Measurements from ENCODE around the gene DAGLA. TPM values are rescaled to one million over a fixed set of nuclear protein-coding genes. Genes with fewer than 3 reads are reported as not detected.

Gene DAGLA
- total RNA-seq, 2 donors from 2014 or later = 1.8 to 2.4 TPM

GRCh38 chr11:61753672-61754071 lies 73.5 kb downstream of the DAGLA start:
- intact Hi-C loops (cut with DNase I) = no loop called here
- DNase-seq (ENCODE audit: low spot score) = no peak

- intact Hi-C loops (cut with DNase I) = no loop called here
- no peak for DNase-seq (ENCODE audit: low spot score)
Observed at GRCh38 chr11:61754534-61755482, 74.6 kb downstream of the DAGLA start.

- no peak for DNase-seq (ENCODE audit: low spot score)
- intact Hi-C loops (cut with DNase I) = loop anchor here in 1 of 2 donors (1.0 kb wide), 1 partner anchor 26 kb away; no protein-coding TSS in a partner anchor
Observed at GRCh38 chr11:61756147-61756451, 75.9 kb downstream of the DAGLA start.

GRCh38 chr11:61756452-61757212 lies 76.4 kb downstream of the DAGLA start:
- no peak for DNase-seq (ENCODE audit: low spot score)
- intact Hi-C loops (cut with DNase I) = loop anchor here in 1 of 2 donors (1.0 kb wide), 1 partner anchor 26 kb away; no protein-coding TSS in a partner anchor

- intact Hi-C loops (cut with DNase I) = no loop called here
- no peak for DNase-seq (ENCODE audit: low spot score)
Observed at GRCh38 chr11:61757213-61757862, 77.1 kb downstream of the DAGLA start.

- intact Hi-C loops (cut with DNase I) = no loop called here
Observed at GRCh38 chr11:61760946-61761345, 80.8 kb downstream of the DAGLA start.

GRCh38 chr11:61761440-61762222 lies 81.4 kb downstream of the DAGLA start:
- no peak for DNase-seq (ENCODE audit: low spot score)
- intact Hi-C loops (cut with DNase I) = no loop called here

More at GRCh38 chr11:61760946-61761345, 80.8 kb downstream of the DAGLA start:
- no peak for DNase-seq (ENCODE audit: low spot score)

- intact Hi-C loops (cut with DNase I) = no loop called here
- DNase-seq (ENCODE audit: low spot score) = no peak
Observed at GRCh38 chr11:61762223-61762615, 82.0 kb downstream of the DAGLA start.

- DNase-seq (ENCODE audit: low spot score) = no peak
- intact Hi-C loops (cut with DNase I) = no loop called here
Observed at GRCh38 chr11:61762798-61763197, 82.6 kb downstream of the DAGLA start.

GRCh38 chr11:61763930-61764605 lies 83.9 kb downstream of the DAGLA start:
- DNase-seq (ENCODE audit: low spot score) = no peak
- intact Hi-C loops (cut with DNase I) = no loop called here

GRCh38 chr11:61764606-61765260 lies 84.5 kb downstream of the DAGLA start:
- intact Hi-C loops (cut with DNase I) = no loop called here
- DNase-seq (ENCODE audit: low spot score) = no peak

GRCh38 chr11:61765550-61766253 lies 85.5 kb downstream of the DAGLA start:
- intact Hi-C loops (cut with DNase I) = no loop called here
- no peak for DNase-seq (ENCODE audit: low spot score)

- intact Hi-C loops (cut with DNase I) = no loop called here
- no peak for DNase-seq (ENCODE audit: low spot score)
Observed at GRCh38 chr11:61766353-61766841, 86.2 kb downstream of the DAGLA start.

GRCh38 chr11:61768376-61769076 lies 88.3 kb downstream of the DAGLA start:
- DNase-seq (ENCODE audit: low spot score) = no peak
- intact Hi-C loops (cut with DNase I) = no loop called here

GRCh38 chr11:61769169-61769920 lies 89.2 kb downstream of the DAGLA start:
- no peak for DNase-seq (ENCODE audit: low spot score)

More at GRCh38 chr11:61769169-61769920, 89.2 kb downstream of the DAGLA start:
- intact Hi-C loops (cut with DNase I) = no loop called here

Measured in posterior vena cava (tissue), 2 donors.